Type B pancreatic cell (in vitro differentiated cells): ENCODE measurements around the gene CFB. TPM values are rescaled to one million over a fixed set of nuclear protein-coding genes. Genes with fewer than 3 reads are reported as not detected.

Experiments
- DNase-seq: peaks from one replicate; pipeline ENCODE4 v3.0.0; 2021; ENCODE audit warnings: mixed read lengths; ENCODE audit not compliant: unreplicated experiment; ENCODE audit errors: extremely low spot score
- H3K27ac Mint-ChIP-seq: 2 replicates; pipeline ENCODE4 v1.8.0; 2021; ENCODE audit warnings: mild to moderate bottlenecking, mixed read lengths
- H3K27me3 Mint-ChIP-seq: 2 replicates; pipeline ENCODE4 v1.8.0; 2021; ENCODE audit warnings: mixed read lengths
- H3K36me3 Mint-ChIP-seq: 2 replicates; pipeline ENCODE4 v1.8.0; 2021; ENCODE audit warnings: mixed read lengths
- H3K4me1 Mint-ChIP-seq: one replicate; pipeline ENCODE4 v1.8.0; 2021; ENCODE audit warnings: mixed read lengths; ENCODE audit not compliant: unreplicated experiment
- H3K4me3 Mint-ChIP-seq: 2 replicates; pipeline ENCODE4 v1.8.0; 2021; ENCODE audit warnings: mild to moderate bottlenecking, mixed read lengths
- H3K9me3 Mint-ChIP-seq: 2 replicates; pipeline ENCODE4 v1.8.0; 2021; ENCODE audit warnings: mixed read lengths
- CTCF ChIP-seq: fragments of 200-600 bp; sonication (generic); conservative IDR thresholded peaks from 2 replicates; pipeline ENCODE4 v1.5.0; 2021; ENCODE audit warnings: antibody characterized with exemption, mild to moderate bottlenecking
- total RNA-seq: library from RNA; stranded (reverse); gene quantifications from 2 replicates; pipeline ENCODE4 v1.2.1, GENCODE V29; 2021; ENCODE audit warnings: low replicate concordance

CFB gene
- total RNA-seq, 1 donor from 2014 or later: 13.6 TPM

- peaks cover 23% of the 10 kb centered on the region for H3K36me3 Mint-ChIP-seq
- no peak for TF ChIP-seq CTCF
- no peak overlapping the region for H3K4me3 Mint-ChIP-seq
- peaks cover 7% of the 10 kb centered on the region for H3K4me1 Mint-ChIP-seq
- H3K9me3 Mint-ChIP-seq: no peaks in the 10 kb centered on the region
- H3K27me3 Mint-ChIP-seq: no peaks in the 10 kb centered on the region
- no peak for DNase-seq
- H3K27ac Mint-ChIP-seq: no peak overlapping the region
These were observed 7.0 kb downstream of the CFB start for GRCh38 chr6:31952890-31953289.

GRCh38 chr6:31954511-31954910, 8.6 kb downstream of the CFB start:
- H3K27ac Mint-ChIP-seq: no peak overlapping the region

GRCh38 chr6:31956796-31957195, 10.9 kb downstream of the CFB start:
- H3K27me3 Mint-ChIP-seq: no peaks in the 10 kb centered on the region
- H3K4me3 Mint-ChIP-seq: peak overlapping the region; percentile 97
- H3K36me3 Mint-ChIP-seq: peaks cover 19% of the 10 kb centered on the region
- no peaks in the 10 kb centered on the region for H3K9me3 Mint-ChIP-seq
- no peak for TF ChIP-seq CTCF
- H3K27ac Mint-ChIP-seq: no peak overlapping the region
- H3K4me1 Mint-ChIP-seq: peaks cover 22% of the 10 kb centered on the region
- DNase-seq: no peak

More at GRCh38 chr6:31954511-31954910, 8.6 kb downstream of the CFB start:
- no peaks in the 10 kb centered on the region for H3K9me3 Mint-ChIP-seq
- H3K27me3 Mint-ChIP-seq: no peaks in the 10 kb centered on the region
- peaks cover 23% of the 10 kb centered on the region for H3K36me3 Mint-ChIP-seq
- no peak for TF ChIP-seq CTCF
- H3K4me3 Mint-ChIP-seq: no peak overlapping the region
- H3K4me1 Mint-ChIP-seq: peaks cover 17% of the 10 kb centered on the region
- no peak for DNase-seq

GRCh38 chr6:31958412-31958740, 12.5 kb downstream of the CFB start:
- no peak for DNase-seq
- peaks cover 22% of the 10 kb centered on the region for H3K4me1 Mint-ChIP-seq
- peaks cover 17% of the 10 kb centered on the region for H3K36me3 Mint-ChIP-seq
- peak overlapping the region; percentile 94 for H3K27ac Mint-ChIP-seq
- H3K9me3 Mint-ChIP-seq: no peaks in the 10 kb centered on the region
- TF ChIP-seq CTCF: no peak
- H3K4me3 Mint-ChIP-seq: peak overlapping the region; percentile 97
- H3K27me3 Mint-ChIP-seq: no peaks in the 10 kb centered on the region

- peak; percentile 98 for DNase-seq
- no peaks in the 10 kb centered on the region for H3K27me3 Mint-ChIP-seq
- H3K36me3 Mint-ChIP-seq: peaks cover 14% of the 10 kb centered on the region
- H3K9me3 Mint-ChIP-seq: no peaks in the 10 kb centered on the region
- H3K4me1 Mint-ChIP-seq: peaks cover 22% of the 10 kb centered on the region
- peak within 1 kb of the TSS; percentile 97 for H3K4me3 Mint-ChIP-seq
- H3K27ac Mint-ChIP-seq: peak within 1 kb of the TSS; percentile 94
- TF ChIP-seq CTCF: no peak
These were observed 13.1 kb downstream of the CFB start, which contains the start of the genes NELFE and SKIC2 for GRCh38 chr6:31958741-31959739. Gene NELFE, minus strand, starts transcription at chr6:31958971. Its CDS starts 525 bp downstream, at chr6:31958446. Gene SKIC2, plus strand, starts transcription at chr6:31959175. Its CDS starts 18 bp downstream, at chr6:31959193.
